ENCODE results near the gene AFAP1.

The AFAP1 gene

GRCh38 chr4:7719354-7720174 lies 220.1 kb downstream of the AFAP1 start:
- no peak overlapping the region for H3K4me3 ChIP-seq (ENCODE audit: low read length)
- no peak overlapping the region for H3K27ac ChIP-seq (ENCODE audit: low read depth, low read length)
- H3K4me1 ChIP-seq (ENCODE audit: control insufficient read depth, insufficient read depth, low read length), result no peaks in the 10 kb centered on the region
- no peaks in the 10 kb centered on the region for H3K36me3 ChIP-seq (ENCODE audit: control insufficient read depth, insufficient read depth, low read length)
- H3K9ac ChIP-seq (ENCODE audit: low read length), result no peak overlapping the region
- H3K27me3 ChIP-seq (ENCODE audit: control insufficient read depth, insufficient read depth, low read length), result no peaks in the 10 kb centered on the region

- Histone ChIP-seq H3K4me1 (ENCODE audit: control insufficient read depth, insufficient read depth, low read length) (no peaks in the 10 kb centered on the region), H3K36me3 (ENCODE audit: control insufficient read depth, insufficient read depth, low read length) (no peaks in the 10 kb centered on the region), H3K27me3 (ENCODE audit: control insufficient read depth, insufficient read depth, low read length) (no peaks in the 10 kb centered on the region), H3K9ac (ENCODE audit: low read length) (no peak overlapping the region), H3K27ac (ENCODE audit: low read depth, low read length) (no peak overlapping the region), H3K4me3 (ENCODE audit: low read length) (no peak overlapping the region)
These were observed 221.6 kb downstream of the AFAP1 start for GRCh38 chr4:7717946-7718490.

GRCh38 chr4:7717161-7717560 lies 222.5 kb downstream of the AFAP1 start:
- Histone ChIP-seq H3K27ac (ENCODE audit: low read depth, low read length) (no peak overlapping the region), H3K4me1 (ENCODE audit: control insufficient read depth, insufficient read depth, low read length) (no peaks in the 10 kb centered on the region), H3K9ac (ENCODE audit: low read length) (no peak overlapping the region), H3K4me3 (ENCODE audit: low read length) (no peak overlapping the region), H3K27me3 (ENCODE audit: control insufficient read depth, insufficient read depth, low read length) (no peaks in the 10 kb centered on the region), H3K36me3 (ENCODE audit: control insufficient read depth, insufficient read depth, low read length) (no peaks in the 10 kb centered on the region)

- Histone ChIP-seq H3K4me3 (ENCODE audit: low read length) (no peak overlapping the region), H3K4me1 (ENCODE audit: control insufficient read depth, insufficient read depth, low read length) (no peaks in the 10 kb centered on the region), H3K27me3 (ENCODE audit: control insufficient read depth, insufficient read depth, low read length) (no peaks in the 10 kb centered on the region), H3K36me3 (ENCODE audit: control insufficient read depth, insufficient read depth, low read length) (no peaks in the 10 kb centered on the region), H3K9ac (ENCODE audit: low read length) (no peak overlapping the region), H3K27ac (ENCODE audit: low read depth, low read length) (no peak overlapping the region)
These were observed 223.5 kb downstream of the AFAP1 start for GRCh38 chr4:7716010-7716721.

- H3K36me3 ChIP-seq (ENCODE audit: control insufficient read depth, insufficient read depth, low read length), result no peaks in the 10 kb centered on the region
- H3K4me1 ChIP-seq (ENCODE audit: control insufficient read depth, insufficient read depth, low read length), result no peaks in the 10 kb centered on the region
- H3K27ac ChIP-seq (ENCODE audit: low read depth, low read length), result no peak overlapping the region
These were observed 224.2 kb downstream of the AFAP1 start for GRCh38 chr4:7715271-7716009.

DNA sequence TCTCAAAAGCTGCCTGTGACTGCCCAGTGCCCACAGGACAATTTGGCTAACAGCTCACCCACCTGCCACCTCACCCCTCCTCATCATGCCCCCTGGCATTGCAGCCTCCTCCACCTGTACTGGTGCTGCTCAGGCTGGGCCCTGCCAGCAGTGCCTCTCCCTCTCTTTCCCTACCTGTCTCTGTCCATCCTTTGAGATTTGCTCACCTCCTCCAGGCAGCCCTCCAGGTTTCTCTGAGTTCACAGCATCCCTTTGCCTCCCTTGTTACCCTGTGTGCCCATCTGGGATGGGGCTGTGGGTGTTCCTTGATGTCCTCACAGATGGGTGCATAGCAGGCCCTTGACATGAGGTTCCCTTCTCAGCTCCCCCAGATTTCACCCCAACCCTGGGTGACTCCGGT lies 224.9 kb downstream of the AFAP1 start:
- H3K36me3 ChIP-seq (ENCODE audit: control insufficient read depth, insufficient read depth, low read length), result no peaks in the 10 kb centered on the region
- H3K27me3 ChIP-seq (ENCODE audit: control insufficient read depth, insufficient read depth, low read length), result no peaks in the 10 kb centered on the region
- H3K4me3 ChIP-seq (ENCODE audit: low read length), result no peak overlapping the region
- no peak overlapping the region for H3K27ac ChIP-seq (ENCODE audit: low read depth, low read length)
- no peak overlapping the region for H3K9ac ChIP-seq (ENCODE audit: low read length)
- no peaks in the 10 kb centered on the region for H3K4me1 ChIP-seq (ENCODE audit: control insufficient read depth, insufficient read depth, low read length)

More at GRCh38 chr4:7715271-7716009, 224.2 kb downstream of the AFAP1 start:
- H3K27me3 ChIP-seq (ENCODE audit: control insufficient read depth, insufficient read depth, low read length), result no peaks in the 10 kb centered on the region
- H3K4me3 ChIP-seq (ENCODE audit: low read length), result no peak overlapping the region
- no peak overlapping the region for H3K9ac ChIP-seq (ENCODE audit: low read length)

DNA sequence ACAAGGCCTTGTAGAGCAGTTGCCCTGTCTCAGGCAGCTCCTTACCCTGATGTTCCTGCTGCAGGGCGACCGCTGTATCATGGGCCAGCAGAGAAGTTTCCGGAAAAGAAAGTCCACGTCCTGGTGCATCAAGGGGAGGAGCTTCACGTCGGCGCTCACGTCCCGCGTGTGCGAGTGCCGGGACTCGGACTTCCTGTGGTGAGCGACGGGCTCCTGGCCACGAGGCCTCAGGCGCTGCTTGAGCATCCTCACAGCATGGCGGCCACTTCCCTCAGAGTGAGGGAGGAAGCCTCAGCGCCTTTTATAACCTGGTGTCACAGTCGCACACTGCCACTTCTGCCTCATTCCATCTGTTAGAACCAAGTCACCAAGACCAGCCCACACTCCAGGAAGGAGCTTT lies 225.5 kb downstream of the AFAP1 start:
- Histone ChIP-seq H3K9ac (ENCODE audit: low read length) (no peak overlapping the region), H3K27ac (ENCODE audit: low read depth, low read length) (no peak overlapping the region), H3K4me3 (ENCODE audit: low read length) (no peak overlapping the region), H3K27me3 (ENCODE audit: control insufficient read depth, insufficient read depth, low read length) (no peaks in the 10 kb centered on the region), H3K36me3 (ENCODE audit: control insufficient read depth, insufficient read depth, low read length) (no peaks in the 10 kb centered on the region), H3K4me1 (ENCODE audit: control insufficient read depth, insufficient read depth, low read length) (no peaks in the 10 kb centered on the region)

DNA sequence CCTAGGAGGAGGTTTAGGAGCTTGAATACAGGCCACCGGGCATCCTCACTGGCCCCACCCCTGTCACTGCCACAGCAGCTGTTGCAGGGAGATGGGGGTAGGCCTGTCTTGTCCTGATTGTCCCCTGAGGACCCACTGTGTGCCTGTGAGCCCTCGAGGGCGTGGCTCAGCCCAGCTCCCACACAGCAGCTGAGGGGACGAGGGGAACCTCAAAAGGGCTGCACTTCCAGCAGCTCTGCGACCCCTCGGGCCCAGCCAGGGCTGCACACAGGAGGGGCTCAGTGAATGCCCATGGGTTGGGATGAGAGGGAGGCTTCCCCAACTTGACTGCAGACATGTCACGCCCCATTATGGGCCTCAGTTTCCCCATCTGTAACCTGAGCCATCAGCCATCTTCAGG lies 225.9 kb downstream of the AFAP1 start:
- Histone ChIP-seq H3K4me1 (ENCODE audit: control insufficient read depth, insufficient read depth, low read length) (no peaks in the 10 kb centered on the region), H3K4me3 (ENCODE audit: low read length) (no peak overlapping the region)

DNA sequence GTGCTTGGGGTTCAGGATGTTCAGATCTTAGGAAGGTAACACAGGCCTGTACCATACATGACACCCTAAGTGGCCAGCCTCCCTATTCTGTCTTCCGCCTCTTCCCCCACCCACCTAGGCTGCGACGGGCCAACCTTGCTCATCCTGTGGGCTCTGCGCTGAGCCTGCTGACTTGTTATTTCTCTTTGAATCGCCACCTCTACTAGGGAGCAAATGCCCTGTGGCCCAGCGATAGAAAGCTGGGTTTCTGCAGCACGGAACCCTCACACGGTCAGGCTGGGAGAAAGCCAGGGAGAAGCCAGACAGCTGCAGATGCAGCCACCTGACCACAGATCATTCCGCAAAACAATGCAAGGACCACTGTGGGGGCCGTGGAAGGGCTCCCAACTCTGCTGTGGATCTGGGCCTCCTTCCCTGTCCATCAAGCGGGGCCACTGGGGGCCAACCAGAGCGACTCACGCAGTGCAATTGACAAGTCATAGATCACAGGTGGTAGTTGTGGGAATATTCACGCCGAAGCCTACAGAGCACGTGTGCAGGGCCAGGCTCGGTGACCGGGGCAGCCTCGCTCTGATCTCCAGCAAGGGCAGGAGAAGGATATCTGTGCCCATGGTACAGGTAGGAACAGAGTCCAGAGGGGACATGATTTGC lies 227.5 kb downstream of the AFAP1 start:
- no peaks in the 10 kb centered on the region for H3K4me1 ChIP-seq (ENCODE audit: control insufficient read depth, insufficient read depth, low read length)
- H3K4me3 ChIP-seq (ENCODE audit: low read length), result no peak overlapping the region
- no peak overlapping the region for H3K9ac ChIP-seq (ENCODE audit: low read length)
- H3K27ac ChIP-seq (ENCODE audit: low read depth, low read length), result no peak overlapping the region
- H3K27me3 ChIP-seq (ENCODE audit: control insufficient read depth, insufficient read depth, low read length), result no peaks in the 10 kb centered on the region
- no peaks in the 10 kb centered on the region for H3K36me3 ChIP-seq (ENCODE audit: control insufficient read depth, insufficient read depth, low read length)

More for the DNA sequence above, 225.9 kb downstream of the AFAP1 start:
- Histone ChIP-seq H3K27me3 (ENCODE audit: control insufficient read depth, insufficient read depth, low read length) (no peaks in the 10 kb centered on the region), H3K9ac (ENCODE audit: low read length) (no peak overlapping the region), H3K27ac (ENCODE audit: low read depth, low read length) (no peak overlapping the region), H3K36me3 (ENCODE audit: control insufficient read depth, insufficient read depth, low read length) (no peaks in the 10 kb centered on the region)

DNA sequence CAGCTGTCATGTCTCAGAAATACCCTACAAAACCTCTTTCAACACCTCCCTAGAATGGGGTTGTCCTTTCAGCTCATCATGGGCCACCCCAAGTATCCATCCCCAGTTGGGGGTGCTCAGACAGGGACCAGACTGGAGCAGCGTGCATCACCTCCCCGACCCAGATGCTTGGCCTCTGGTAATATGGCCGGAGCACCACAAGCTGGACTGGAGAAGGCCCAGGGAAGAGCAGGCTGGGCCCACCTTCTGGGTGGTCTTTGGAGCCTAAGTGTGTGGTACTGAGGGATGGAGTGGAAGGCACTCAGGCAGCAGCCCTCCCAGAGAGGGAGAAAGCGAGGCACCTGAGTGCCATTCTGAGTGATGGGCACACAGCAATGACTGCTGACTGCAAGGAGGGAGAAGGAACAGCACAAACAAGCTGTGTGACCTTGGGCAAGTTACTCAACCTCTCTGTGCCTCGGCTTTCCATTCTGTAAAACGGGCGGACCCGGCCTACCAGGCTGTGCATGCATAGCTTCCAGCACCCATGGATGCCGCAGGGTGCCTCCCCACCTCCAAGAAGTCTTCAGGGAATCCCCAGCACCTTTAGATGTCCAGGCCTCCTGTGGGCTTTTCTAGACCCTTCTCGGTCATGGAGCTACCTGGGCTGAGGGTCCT lies 228.2 kb downstream of the AFAP1 start:
- Histone ChIP-seq H3K4me1 (ENCODE audit: control insufficient read depth, insufficient read depth, low read length) (no peaks in the 10 kb centered on the region), H3K27ac (ENCODE audit: low read depth, low read length) (no peak overlapping the region), H3K36me3 (ENCODE audit: control insufficient read depth, insufficient read depth, low read length) (no peaks in the 10 kb centered on the region)

GRCh38 chr4:7710576-7711306 lies 228.9 kb downstream of the AFAP1 start:
- Histone ChIP-seq H3K4me1 (ENCODE audit: control insufficient read depth, insufficient read depth, low read length) (no peaks in the 10 kb centered on the region), H3K4me3 (ENCODE audit: low read length) (no peak overlapping the region), H3K27ac (ENCODE audit: low read depth, low read length) (no peak overlapping the region), H3K36me3 (ENCODE audit: control insufficient read depth, insufficient read depth, low read length) (no peaks in the 10 kb centered on the region), H3K27me3 (ENCODE audit: control insufficient read depth, insufficient read depth, low read length) (no peaks in the 10 kb centered on the region), H3K9ac (ENCODE audit: low read length) (no peak overlapping the region)

More for the DNA sequence above, 228.2 kb downstream of the AFAP1 start:
- no peaks in the 10 kb centered on the region for H3K27me3 ChIP-seq (ENCODE audit: control insufficient read depth, insufficient read depth, low read length)
- H3K9ac ChIP-seq (ENCODE audit: low read length), result no peak overlapping the region
- no peak overlapping the region for H3K4me3 ChIP-seq (ENCODE audit: low read length)
